Stimulated activated CD8-positive, alpha-beta memory T cell treated with anti-CD3 and anti-CD28 coated beads, Interleukin-4, amount 100 ng/mL, for 24 hours (primary cell): Measurements from ENCODE around the gene PDE1C.
"Not testable (repeated sequence)": the region's sequence is repeated elsewhere in the genome, so short reads cannot be mapped to it uniquely, and the experiment has no call there.

Source experiments
- DNase-seq: peaks from one replicate; pipeline ENCODE4 v3.0.0-alpha.2; 2020; ENCODE audit warnings: low read depth

Gene PDE1C

GRCh38 chr7:32043688-32044087, 26.5 kb downstream of the PDE1C start:
- no peak for DNase-seq

- no peak for DNase-seq
Observed at GRCh38 chr7:32042900-32043299, 27.3 kb downstream of the PDE1C start.

- no peak for DNase-seq
Observed at GRCh38 chr7:32039000-32039756, 31.0 kb downstream of the PDE1C start.

- no peak for DNase-seq
Observed at GRCh38 chr7:32037650-32038198, 32.5 kb downstream of the PDE1C start.

GRCh38 chr7:32036557-32036956, 33.6 kb downstream of the PDE1C start:
- no peak for DNase-seq

- no peak for DNase-seq
Observed at GRCh38 chr7:32034052-32034451, 36.2 kb downstream of the PDE1C start.

GRCh38 chr7:32033006-32033405, 37.2 kb downstream of the PDE1C start:
- no peak for DNase-seq

GRCh38 chr7:32032211-32032610, 38.0 kb downstream of the PDE1C start:
- DNase-seq = no peak

- DNase-seq = no peak
Observed at GRCh38 chr7:32030904-32031692, 39.1 kb downstream of the PDE1C start.

GRCh38 chr7:32026083-32026425, 44.2 kb downstream of the PDE1C start:
- DNase-seq = no peak

GRCh38 chr7:32025381-32026082, 44.7 kb downstream of the PDE1C start:
- DNase-seq = no peak

GRCh38 chr7:32023376-32023775, 46.8 kb downstream of the PDE1C start:
- DNase-seq = no peak

GRCh38 chr7:32022966-32023365, 47.2 kb downstream of the PDE1C start:
- no peak for DNase-seq

- DNase-seq = no peak
Observed at GRCh38 chr7:32020551-32021159, 49.6 kb downstream of the PDE1C start.

GRCh38 chr7:32018845-32019578, 51.2 kb downstream of the PDE1C start:
- no peak for DNase-seq

- DNase-seq = no peak
Observed at GRCh38 chr7:32015133-32015532, 55.1 kb downstream of the PDE1C start.

GRCh38 chr7:32013471-32013870, 56.7 kb downstream of the PDE1C start:
- not testable (repeated sequence) for DNase-seq

GRCh38 chr7:32005577-32005976, 64.6 kb downstream of the PDE1C start:
- no peak for DNase-seq

- no peak for DNase-seq
Observed at GRCh38 chr7:32001948-32002347, 68.3 kb downstream of the PDE1C start.

- no peak for DNase-seq
Observed at GRCh38 chr7:31997423-31997822, 72.8 kb downstream of the PDE1C start.

GRCh38 chr7:31995134-31995533, 75.1 kb downstream of the PDE1C start:
- DNase-seq = no peak

GRCh38 chr7:31991846-31992245, 78.4 kb downstream of the PDE1C start:
- no peak for DNase-seq
